GM12891 (cell line): ENCODE data around the gene IL27RA.

Source experiments
- DNase-seq: peaks from one replicate; pipeline ENCODE4 v3.0.0; 2011; ENCODE audit warnings: low spot score; ENCODE audit not compliant: insufficient read length
- FAIRE-seq: peaks from 2 replicates; lab custom pipeline; 2011; peaks lifted over from hg19 to GRCh38; lab: Jason Lieb, UNC
- PAX5 ChIP-seq: IDR thresholded peaks from 2 replicates; pipeline ENCODE4 v1.6.1; 2011; ENCODE audit warnings: low read length, moderate library complexity, mild to moderate bottlenecking; ENCODE audit not compliant: insufficient read depth, severe bottlenecking
- POLR2A ChIP-seq: IDR thresholded peaks from 2 replicates; pipeline ENCODE4 v1.6.1; 2011; ENCODE audit warnings: low read depth, low read length, control low read depth
- POLR2AphosphoS5 ChIP-seq: IDR thresholded peaks from 2 replicates; pipeline ENCODE4 v1.6.1; 2011; ENCODE audit warnings: low read depth, low read length, control low read depth
- POU2F2 ChIP-seq: IDR thresholded peaks from 2 replicates; pipeline ENCODE4 v1.6.1; 2011; ENCODE audit warnings: low read depth, mild to moderate bottlenecking, control low read depth, low read length, moderate library complexity
- SPI1 ChIP-seq: IDR thresholded peaks from 2 replicates; pipeline ENCODE4 v1.6.1; 2011; ENCODE audit warnings: low read depth, low read length, control low read depth
- TAF1 ChIP-seq: IDR thresholded peaks from 2 replicates; pipeline ENCODE4 v1.6.1; 2011; ENCODE audit warnings: low read depth, low read length, control low read depth

The IL27RA gene

GRCh38 chr19:14000691-14001375, 30.7 kb upstream of the IL27RA start:
- DNase-seq (no peak), FAIRE-seq (peak; percentile 28)
- TF ChIP-seq POU2F2: no peak
- TF ChIP-seq POLR2A: no peak
- no peak for TF ChIP-seq PAX5
- TF ChIP-seq SPI1: no peak
- TF ChIP-seq POLR2AphosphoS5: no peak
- no peak for TF ChIP-seq TAF1

- no peak for TF ChIP-seq POLR2AphosphoS5
- TF ChIP-seq SPI1: no peak
- no peak for TF ChIP-seq POLR2A
- DNase-seq (no peak), FAIRE-seq (peak; percentile 61)
Observed at GRCh38 chr19:14002571-14003250, 28.9 kb upstream of the IL27RA start.

- no peak for DNase-seq
- TF ChIP-seq SPI1 (no peak), PAX5 (no peak), POU2F2 (no peak), TAF1 (no peak), POLR2AphosphoS5 (no peak), POLR2A (no peak)
- FAIRE-seq: peak; percentile 58
Observed at GRCh38 chr19:14003251-14004055, 28.1 kb upstream of the IL27RA start.

- FAIRE-seq (peak; percentile 35), DNase-seq (no peak)
- 0 out of 2 replicates have a peak, but pooled peaks have one; percentile 17 for TF ChIP-seq TAF1
- TF ChIP-seq SPI1: peak; percentile 94
- TF ChIP-seq PAX5: no peak
- TF ChIP-seq POLR2AphosphoS5: no peak
- TF ChIP-seq POLR2A: no peak
Observed at GRCh38 chr19:14004619-14005348, 26.8 kb upstream of the IL27RA start.

GRCh38 chr19:14005349-14006084, 26.0 kb upstream of the IL27RA start:
- DNase-seq (peak; percentile 58), FAIRE-seq (peak; percentile 47)
- peak; percentile 42; the same call in 1 of the 2 replicates for TF ChIP-seq POLR2A
- no peak for TF ChIP-seq TAF1
- no peak for TF ChIP-seq PAX5

GRCh38 chr19:14006085-14006765, 25.3 kb upstream of the IL27RA start, which contains the start of gene RFX1:
Gene RFX1, minus strand, starts transcription at chr19:14006320. Its CDS starts 12,477 bp downstream, at chr19:13993843.
- TF ChIP-seq POU2F2 (peak; percentile 48; the same call in 1 of the 2 replicates), POLR2A (no peak; the same call in 1 of the 2 replicates)
- FAIRE-seq (peak; percentile 98), DNase-seq (peak; percentile 73)

GRCh38 chr19:14006766-14007562, 24.6 kb upstream of the IL27RA start:
- DNase-seq (no peak), FAIRE-seq (no peak)
- TF ChIP-seq POU2F2: no peak
- TF ChIP-seq TAF1: peak; percentile 37; the same call in 1 of the 2 replicates

GRCh38 chr19:14012378-14012915, 19.1 kb upstream of the IL27RA start:
- FAIRE-seq (no peak), DNase-seq (no peak)
- TF ChIP-seq POLR2AphosphoS5 (no peak), POU2F2 (no peak), POLR2A (no peak), SPI1 (no peak), PAX5 (no peak), TAF1 (no peak)
